GM12878 (cell line): ENCODE data around the gene ALX1.

Experiments
- ASH2L ChIP-seq: fragments of 300-600, 200-600 bp; sonication (generic); IDR thresholded peaks from 2 replicates; pipeline ENCODE4 v1.6.1; 2017; ENCODE audit warnings: low read depth, mild to moderate bottlenecking, borderline replicate concordance
- ETV6 ChIP-seq, 2 experiments: fragments of 450-650 bp in 1 of 2; IDR thresholded peaks in 1 of 2; conservative IDR thresholded peaks in 1 of 2; 2 replicates each; pipeline ENCODE4 v1.6.1; 2014; ENCODE audit warnings: antibody characterized with exemption in 1 of 2, borderline replicate concordance in 1 of 2, low read depth in 1 of 2, mild to moderate bottlenecking in 1 of 2, moderate library complexity in 1 of 2
- MYC ChIP-seq: IDR thresholded peaks from 2 replicates; pipeline ENCODE4 v1.6.1; 2011; ENCODE audit warnings: mild to moderate bottlenecking, low read length, moderate library complexity, inconsistent platforms; ENCODE audit not compliant: insufficient read depth, insufficient replicate concordance, insufficient read length, severe bottlenecking
- POLR2A ChIP-seq: IDR thresholded peaks from 2 replicates; pipeline ENCODE4 v1.6.1; 2011; ENCODE audit warnings: low read depth, mild to moderate bottlenecking, low read length
- SMAD1 ChIP-seq: fragments of 450-650 bp; IDR thresholded peaks from 2 replicates; pipeline ENCODE4 v1.6.1; 2018; ENCODE audit warnings: mild to moderate bottlenecking, low read depth; ENCODE audit not compliant: partially characterized antibody
- SRF ChIP-seq, 2 experiments: IDR thresholded peaks; 2 replicates each; pipeline ENCODE4 v1.6.1; 2011; ENCODE audit warnings: low read depth in 2 of 2, low read length in 2 of 2, mild to moderate bottlenecking in 1 of 2, moderate library complexity in 1 of 2
- TF ChIP-seq, protein P1 (sequence below), 3 experiments: IDR thresholded peaks in 2 of 3; conservative IDR thresholded peaks in 1 of 3; 2 replicates each; pipeline ENCODE4 v1.5.1; 2011; ENCODE audit warnings: low read depth in 3 of 3, low read length in 3 of 3, mild to moderate bottlenecking in 3 of 3, control low read depth in 2 of 3, moderate library complexity in 2 of 3, inconsistent platforms in 1 of 3, mixed read lengths in 1 of 3; ENCODE audit not compliant: control insufficient read depth in 2 of 3, insufficient read depth in 1 of 3; ENCODE audit errors: extremely low read depth in 1 of 3
- TF ChIP-seq, protein P2 (sequence below): fragments of 450-650 bp; IDR thresholded peaks from 2 replicates; pipeline ENCODE4 v1.6.1; 2016; ENCODE audit warnings: mild to moderate bottlenecking, moderate library complexity, borderline replicate concordance

DNA sequence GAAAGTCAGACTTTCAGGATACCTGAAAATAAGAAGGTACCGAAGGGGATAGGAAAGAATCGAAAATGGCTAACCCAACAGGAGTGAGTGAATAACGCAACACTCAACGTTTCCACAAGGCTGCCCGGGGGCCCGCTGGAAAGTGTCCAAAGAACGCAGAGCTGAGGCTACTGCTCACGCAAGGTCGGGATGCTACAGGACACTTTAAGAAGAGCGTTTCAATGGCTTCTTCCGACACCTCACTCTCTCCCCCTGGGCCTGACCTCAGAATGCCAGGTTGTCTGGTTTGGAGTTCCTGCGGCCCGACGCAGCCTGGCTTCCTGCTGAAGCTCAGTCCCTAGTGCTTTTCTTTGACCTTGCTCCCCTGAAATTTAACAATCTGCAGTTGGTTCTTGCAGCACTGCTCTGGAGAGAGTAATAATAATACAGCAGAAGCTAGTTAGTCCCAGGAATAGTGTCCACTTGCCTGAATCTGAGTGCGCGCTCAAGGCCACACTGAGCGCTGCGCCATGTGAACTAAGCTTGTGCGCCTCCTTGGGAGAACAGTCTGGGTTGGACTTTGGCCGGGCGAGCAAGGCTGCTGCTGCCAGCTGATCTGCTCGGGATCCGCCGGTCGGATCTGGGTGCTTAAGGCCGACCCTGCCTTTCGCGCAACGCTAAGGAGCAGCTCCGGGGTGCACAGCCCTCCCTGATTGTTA lies 2.0 kb upstream of the ALX1 start:
- TF ChIP-seq ETV6 (conservative IDR thresholded peaks at IDR 0.05 in 1 of 2, IDR thresholded peaks at IDR 0.05 in 1 of 2; ENCODE audit: borderline replicate concordance in 1 of 2, low read depth in 1 of 2), result no peak
- no peak for TF ChIP-seq ASH2L
- no peak for TF ChIP-seq SMAD1
- TF ChIP-seq, protein P1, sequence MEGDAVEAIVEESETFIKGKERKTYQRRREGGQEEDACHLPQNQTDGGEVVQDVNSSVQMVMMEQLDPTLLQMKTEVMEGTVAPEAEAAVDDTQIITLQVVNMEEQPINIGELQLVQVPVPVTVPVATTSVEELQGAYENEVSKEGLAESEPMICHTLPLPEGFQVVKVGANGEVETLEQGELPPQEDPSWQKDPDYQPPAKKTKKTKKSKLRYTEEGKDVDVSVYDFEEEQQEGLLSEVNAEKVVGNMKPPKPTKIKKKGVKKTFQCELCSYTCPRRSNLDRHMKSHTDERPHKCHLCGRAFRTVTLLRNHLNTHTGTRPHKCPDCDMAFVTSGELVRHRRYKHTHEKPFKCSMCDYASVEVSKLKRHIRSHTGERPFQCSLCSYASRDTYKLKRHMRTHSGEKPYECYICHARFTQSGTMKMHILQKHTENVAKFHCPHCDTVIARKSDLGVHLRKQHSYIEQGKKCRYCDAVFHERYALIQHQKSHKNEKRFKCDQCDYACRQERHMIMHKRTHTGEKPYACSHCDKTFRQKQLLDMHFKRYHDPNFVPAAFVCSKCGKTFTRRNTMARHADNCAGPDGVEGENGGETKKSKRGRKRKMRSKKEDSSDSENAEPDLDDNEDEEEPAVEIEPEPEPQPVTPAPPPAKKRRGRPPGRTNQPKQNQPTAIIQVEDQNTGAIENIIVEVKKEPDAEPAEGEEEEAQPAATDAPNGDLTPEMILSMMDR (IDR thresholded peaks at IDR 0.05 in 2 of 3, conservative IDR thresholded peaks at IDR 0.05 in 1 of 3; ENCODE audit: control insufficient read depth in 2 of 3, extremely low read depth in 1 of 3, insufficient read depth in 1 of 3, low read depth in 3 of 3, low read length in 3 of 3), result no peak
- no peak for TF ChIP-seq MYC
- no peak for TF ChIP-seq POLR2A
- TF ChIP-seq, protein P2, sequence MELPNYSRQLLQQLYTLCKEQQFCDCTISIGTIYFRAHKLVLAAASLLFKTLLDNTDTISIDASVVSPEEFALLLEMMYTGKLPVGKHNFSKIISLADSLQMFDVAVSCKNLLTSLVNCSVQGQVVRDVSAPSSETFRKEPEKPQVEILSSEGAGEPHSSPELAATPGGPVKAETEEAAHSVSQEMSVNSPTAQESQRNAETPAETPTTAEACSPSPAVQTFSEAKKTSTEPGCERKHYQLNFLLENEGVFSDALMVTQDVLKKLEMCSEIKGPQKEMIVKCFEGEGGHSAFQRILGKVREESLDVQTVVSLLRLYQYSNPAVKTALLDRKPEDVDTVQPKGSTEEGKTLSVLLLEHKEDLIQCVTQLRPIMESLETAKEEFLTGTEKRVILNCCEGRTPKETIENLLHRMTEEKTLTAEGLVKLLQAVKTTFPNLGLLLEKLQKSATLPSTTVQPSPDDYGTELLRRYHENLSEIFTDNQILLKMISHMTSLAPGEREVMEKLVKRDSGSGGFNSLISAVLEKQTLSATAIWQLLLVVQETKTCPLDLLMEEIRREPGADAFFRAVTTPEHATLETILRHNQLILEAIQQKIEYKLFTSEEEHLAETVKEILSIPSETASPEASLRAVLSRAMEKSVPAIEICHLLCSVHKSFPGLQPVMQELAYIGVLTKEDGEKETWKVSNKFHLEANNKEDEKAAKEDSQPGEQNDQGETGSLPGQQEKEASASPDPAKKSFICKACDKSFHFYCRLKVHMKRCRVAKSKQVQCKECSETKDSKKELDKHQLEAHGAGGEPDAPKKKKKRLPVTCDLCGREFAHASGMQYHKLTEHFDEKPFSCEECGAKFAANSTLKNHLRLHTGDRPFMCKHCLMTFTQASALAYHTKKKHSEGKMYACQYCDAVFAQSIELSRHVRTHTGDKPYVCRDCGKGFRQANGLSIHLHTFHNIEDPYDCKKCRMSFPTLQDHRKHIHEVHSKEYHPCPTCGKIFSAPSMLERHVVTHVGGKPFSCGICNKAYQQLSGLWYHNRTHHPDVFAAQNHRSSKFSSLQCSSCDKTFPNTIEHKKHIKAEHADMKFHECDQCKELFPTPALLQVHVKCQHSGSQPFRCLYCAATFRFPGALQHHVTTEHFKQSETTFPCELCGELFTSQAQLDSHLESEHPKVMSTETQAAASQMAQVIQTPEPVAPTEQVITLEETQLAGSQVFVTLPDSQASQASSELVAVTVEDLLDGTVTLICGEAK, result no peak
- no peak for TF ChIP-seq SRF (IDR thresholded peaks at IDR 0.05; ENCODE audit: low read depth in 2 of 2, low read length in 2 of 2)
